Measurements from ENCODE around the gene MAPRE2. TPM values are rescaled to one million over a fixed set of nuclear protein-coding genes. Genes with fewer than 3 reads are reported as not detected.
A peak's percentile ranks its signal among the peaks of the same experiment; 100 is the strongest.

MAPRE2 gene
- total RNA-seq, 4 donors from 2014 or later = 16.5 to 50.3 (median 21.2) TPM

- Histone ChIP-seq H3K4me1 (peaks cover 0 to 18% (median 0%) of the 10 kb centered on the region in 4 donors), H3K9me3 (no peaks in the 10 kb centered on the region), H3K27me3 (no peaks in the 10 kb centered on the region), H3K4me3 (no peak overlapping the region), H3K36me3 (no peaks in the 10 kb centered on the region), H3K27ac (peak overlapping the region in 1 of 4 donors; percentile 55)
- no peak for TF ChIP-seq POLR2A (IDR thresholded peaks at IDR 0.05)
- no peak for TF ChIP-seq CTCF (IDR thresholded peaks at IDR 0.05)
- no peak for DNase-seq
Observed at GRCh38 chr18:35117951-35118411, 76.8 kb downstream of the MAPRE2 start.

GRCh38 chr18:35118641-35119040 lies 77.4 kb downstream of the MAPRE2 start:
- H3K4me3 ChIP-seq = no peak overlapping the region
- no peaks in the 10 kb centered on the region for H3K36me3 ChIP-seq
- TF ChIP-seq CTCF (IDR thresholded peaks at IDR 0.05) (no peak), POLR2A (IDR thresholded peaks at IDR 0.05) (no peak)
- no peaks in the 10 kb centered on the region for H3K9me3 ChIP-seq
- H3K27me3 ChIP-seq = no peaks in the 10 kb centered on the region
- DNase-seq = no peak
- H3K4me1 ChIP-seq = peaks cover 0 to 18% (median 0%) of the 10 kb centered on the region in 4 donors
- H3K27ac ChIP-seq = peak overlapping the region in 1 of 4 donors; percentile 55

GRCh38 chr18:35121038-35121437 lies 79.8 kb downstream of the MAPRE2 start:
- H3K4me1 ChIP-seq = peaks cover 0 to 18% (median 0%) of the 10 kb centered on the region in 4 donors
- no peak overlapping the region for H3K27ac ChIP-seq
- no peaks in the 10 kb centered on the region for H3K27me3 ChIP-seq
- no peaks in the 10 kb centered on the region for H3K9me3 ChIP-seq
- H3K36me3 ChIP-seq = no peaks in the 10 kb centered on the region
- TF ChIP-seq POLR2A (IDR thresholded peaks at IDR 0.05) = no peak
- no peak for TF ChIP-seq CTCF (IDR thresholded peaks at IDR 0.05)
- DNase-seq = no peak
- no peak overlapping the region for H3K4me3 ChIP-seq

GRCh38 chr18:35121531-35121930 lies 80.3 kb downstream of the MAPRE2 start:
- Histone ChIP-seq H3K4me3 (no peak overlapping the region), H3K9me3 (no peaks in the 10 kb centered on the region), H3K27ac (no peak overlapping the region), H3K36me3 (no peaks in the 10 kb centered on the region), H3K27me3 (no peaks in the 10 kb centered on the region), H3K4me1 (peaks cover 0 to 18% (median 0%) of the 10 kb centered on the region in 4 donors)
- DNase-seq = no peak
- no peak for TF ChIP-seq CTCF (IDR thresholded peaks at IDR 0.05)
- no peak for TF ChIP-seq POLR2A (IDR thresholded peaks at IDR 0.05)

- H3K9me3 ChIP-seq = no peaks in the 10 kb centered on the region
- no peaks in the 10 kb centered on the region for H3K27me3 ChIP-seq
- TF ChIP-seq POLR2A (IDR thresholded peaks at IDR 0.05) = no peak
- no peak for TF ChIP-seq CTCF (IDR thresholded peaks at IDR 0.05)
- peaks cover 0 to 11% (median 0%) of the 10 kb centered on the region in 3 donors for H3K36me3 ChIP-seq
- H3K4me1 ChIP-seq = peaks cover 0 to 11% (median 0%) of the 10 kb centered on the region in 4 donors
- DNase-seq = no peak
- H3K27ac ChIP-seq = no peak overlapping the region
- no peak overlapping the region for H3K4me3 ChIP-seq
Observed at GRCh38 chr18:35122586-35123224, 81.5 kb downstream of the MAPRE2 start.
